SHP77 treated with DMSO at 0.1 percent for 48 hours (cell line): Measurements from ENCODE around the gene EPHA4.

Experiments
- DNase-seq: peaks from one replicate; lab custom pipeline; 2025; lab: John Stamatoyannopoulos, UW

EPHA4 gene

DNA sequence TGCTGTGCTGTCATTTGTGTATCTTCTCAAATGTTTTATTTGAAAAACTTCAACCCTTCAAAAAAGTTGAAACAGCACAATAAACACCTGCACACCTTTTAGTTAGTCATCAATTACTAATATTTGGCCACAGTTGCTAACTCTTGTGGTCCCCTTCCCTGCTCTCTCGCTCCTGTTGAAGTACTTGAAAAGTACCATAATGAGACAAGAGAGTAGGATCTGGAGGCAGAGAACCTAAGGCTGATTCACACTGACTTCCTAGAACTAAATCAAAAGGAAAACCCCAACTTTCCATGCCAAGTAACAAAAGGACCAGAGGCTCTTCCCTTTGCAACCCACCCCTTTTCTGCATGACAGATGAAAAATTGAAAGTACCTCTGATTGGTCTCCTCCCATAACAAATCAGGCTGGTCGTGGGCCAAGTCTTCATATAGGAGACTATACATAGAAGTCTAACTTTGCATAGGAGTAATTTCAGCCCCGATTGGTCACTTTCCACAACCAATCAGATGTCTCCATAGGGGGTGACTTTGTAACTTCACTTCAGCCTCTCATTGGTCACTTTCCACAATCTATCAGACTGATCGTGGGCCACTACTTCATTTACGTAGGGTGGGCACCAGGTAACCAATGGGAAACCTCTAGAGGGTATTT is 179.7 kb downstream of the EPHA4 start:
- no peak for DNase-seq

DNA sequence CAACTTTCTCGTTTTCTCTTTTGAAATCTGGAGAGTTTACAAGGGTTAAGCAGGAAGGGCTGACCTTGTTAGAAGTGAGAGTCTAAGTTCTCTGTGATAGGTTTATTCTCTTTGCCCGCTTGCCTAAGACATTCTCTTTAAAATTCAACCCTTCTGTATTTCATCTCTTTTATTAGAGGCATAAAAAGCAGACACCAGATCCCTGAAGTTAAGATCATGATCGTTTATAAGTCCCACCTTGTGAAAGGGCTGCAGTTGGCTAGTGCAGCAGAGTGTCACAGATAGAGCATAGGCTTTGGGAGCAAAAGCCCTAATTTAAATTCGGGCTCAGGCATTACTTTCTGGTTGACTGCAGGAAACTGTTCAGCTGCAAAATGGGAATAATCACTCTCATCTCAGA is 181.2 kb downstream of the EPHA4 start:
- DNase-seq = no peak

DNA sequence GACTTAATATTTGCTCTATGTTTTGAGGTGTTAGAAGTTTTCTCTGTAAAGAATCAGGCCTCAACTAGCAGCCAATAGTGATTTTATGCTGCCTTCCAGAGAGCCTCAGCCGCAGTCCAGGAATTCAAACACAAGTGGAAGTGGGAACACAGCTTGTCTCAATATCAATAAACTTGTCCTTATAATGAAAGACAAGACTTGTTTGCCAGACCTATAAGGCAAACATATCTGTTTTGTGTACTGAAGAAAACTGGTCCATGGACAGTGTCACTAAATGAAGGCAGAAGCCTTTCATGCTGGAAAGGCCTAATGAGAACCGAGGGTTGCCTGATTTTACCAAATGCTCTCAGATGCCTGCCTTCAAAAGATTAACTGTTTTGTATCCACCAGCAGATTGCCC is 182.2 kb downstream of the EPHA4 start:
- no peak for DNase-seq

DNA sequence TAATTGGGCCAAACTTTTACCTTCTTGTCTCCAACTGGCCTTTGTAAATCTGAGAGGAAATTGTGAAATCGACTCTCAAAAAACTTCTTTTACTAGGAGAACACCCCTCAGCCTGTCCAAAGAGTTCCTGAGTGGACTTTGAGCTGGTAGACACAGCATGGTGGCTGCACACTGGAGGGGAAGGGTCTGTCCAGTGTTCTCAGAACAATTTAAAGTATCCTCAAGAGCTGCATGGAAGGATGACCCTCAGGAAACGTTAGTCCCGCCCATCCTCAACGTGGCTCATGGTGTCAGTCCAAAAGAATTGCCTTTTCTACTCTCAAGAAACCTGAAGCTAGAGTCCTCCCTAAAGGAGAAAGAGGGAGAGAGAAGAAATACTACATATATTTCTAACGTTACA is 182.7 kb downstream of the EPHA4 start:
- no peak for DNase-seq

DNA sequence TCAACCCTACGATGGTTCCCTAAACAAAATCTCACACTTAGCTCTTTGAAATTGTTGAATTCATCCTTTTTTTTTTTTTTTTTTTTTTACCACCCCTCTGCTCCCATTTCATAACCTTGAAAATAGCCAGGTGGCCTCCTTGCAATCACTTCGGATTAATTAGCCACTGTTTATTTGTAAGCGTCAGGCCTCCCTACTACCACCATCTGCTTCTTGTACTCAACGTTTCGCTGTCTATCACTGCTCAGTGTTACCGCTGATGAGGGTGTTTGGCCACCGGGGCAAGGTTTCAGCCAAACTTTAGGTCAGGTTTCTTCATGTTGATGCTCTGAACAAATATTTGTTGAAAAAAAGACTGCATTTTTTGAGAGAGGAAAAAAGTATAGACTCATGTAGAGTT is 183.2 kb downstream of the EPHA4 start:
- no peak for DNase-seq

DNA sequence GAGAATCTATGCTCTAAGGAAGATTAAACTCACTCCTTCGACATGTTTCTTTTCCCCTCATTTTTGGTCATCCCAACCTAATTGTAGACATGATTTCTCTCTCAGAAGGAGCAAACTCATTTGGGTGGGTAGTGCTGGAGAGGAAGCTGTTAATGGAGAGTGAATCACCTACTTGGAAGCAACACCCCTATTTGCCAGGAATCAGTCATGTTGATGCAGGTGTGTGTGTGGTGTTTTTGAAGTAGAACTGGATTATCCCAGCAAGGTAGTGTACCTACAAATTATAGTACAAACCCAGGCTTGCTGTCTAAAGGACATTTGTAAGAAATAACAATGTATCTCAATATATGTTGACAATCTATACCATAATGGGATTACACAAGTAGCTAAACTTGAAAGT is 186.4 kb downstream of the EPHA4 start:
- no peak for DNase-seq

DNA sequence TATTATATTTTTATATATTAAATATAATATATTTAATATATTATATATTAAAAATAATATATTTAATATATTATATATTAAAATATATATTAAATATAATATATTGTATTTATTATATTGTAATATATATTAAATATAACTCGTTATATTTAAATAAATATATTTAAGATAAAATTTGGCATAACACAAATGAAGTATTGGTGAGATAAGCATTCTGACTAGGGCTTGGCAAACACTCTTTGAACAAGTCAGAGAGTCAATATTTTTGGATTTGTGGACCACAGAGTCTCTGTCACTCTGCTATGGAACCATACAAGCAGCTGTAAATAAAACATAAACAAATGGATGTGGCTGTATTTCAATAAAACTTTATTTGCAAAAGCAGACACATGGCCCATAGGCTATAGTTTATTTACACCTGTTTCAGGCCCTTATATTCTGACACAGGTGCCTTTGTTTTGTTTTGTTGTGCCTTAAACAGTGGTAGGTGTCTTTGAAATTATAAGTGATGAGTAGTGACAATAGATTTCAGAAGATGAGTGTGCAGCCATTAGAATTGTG is 190.1 kb downstream of the EPHA4 start:
- DNase-seq = no peak

DNA sequence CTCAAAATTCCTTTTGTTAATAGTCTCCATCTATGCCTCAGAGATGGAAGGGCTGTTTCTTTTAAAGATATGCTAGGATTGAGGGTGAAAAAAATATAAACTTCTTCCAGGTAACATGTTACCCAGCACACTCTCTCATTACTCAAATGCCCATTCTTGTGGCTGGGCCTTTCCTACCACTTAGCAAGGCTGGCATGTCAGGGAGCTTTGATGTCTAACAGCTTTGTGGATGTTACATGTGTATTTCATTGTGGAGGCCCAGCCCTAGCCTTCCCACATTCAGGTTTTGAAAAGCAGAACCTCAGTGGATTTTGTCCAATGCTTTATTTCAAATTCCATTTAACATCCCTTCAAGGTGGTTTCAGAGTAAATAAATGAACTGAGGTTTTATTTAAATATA is 191.4 kb downstream of the EPHA4 start:
- DNase-seq = no peak

DNA sequence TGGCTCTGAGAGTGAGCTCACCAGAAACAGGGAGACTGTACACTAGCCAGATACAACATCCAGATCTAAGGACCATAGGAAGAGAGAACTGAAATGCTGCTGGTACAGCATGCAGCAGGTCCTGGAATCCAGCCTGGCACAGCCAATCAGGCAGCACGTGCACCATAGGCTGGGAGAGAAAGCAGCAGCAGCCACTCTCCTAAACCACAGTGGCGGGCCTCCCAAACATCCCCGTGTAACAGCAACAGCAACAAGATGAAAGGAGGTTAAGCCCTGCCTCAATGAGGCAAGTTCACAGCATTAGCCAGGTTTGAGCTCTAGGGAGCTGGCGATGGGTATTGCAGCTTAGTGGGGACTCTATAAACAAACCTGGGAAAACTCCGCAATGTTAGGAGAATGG is 192.0 kb downstream of the EPHA4 start:
- no peak for DNase-seq

DNA sequence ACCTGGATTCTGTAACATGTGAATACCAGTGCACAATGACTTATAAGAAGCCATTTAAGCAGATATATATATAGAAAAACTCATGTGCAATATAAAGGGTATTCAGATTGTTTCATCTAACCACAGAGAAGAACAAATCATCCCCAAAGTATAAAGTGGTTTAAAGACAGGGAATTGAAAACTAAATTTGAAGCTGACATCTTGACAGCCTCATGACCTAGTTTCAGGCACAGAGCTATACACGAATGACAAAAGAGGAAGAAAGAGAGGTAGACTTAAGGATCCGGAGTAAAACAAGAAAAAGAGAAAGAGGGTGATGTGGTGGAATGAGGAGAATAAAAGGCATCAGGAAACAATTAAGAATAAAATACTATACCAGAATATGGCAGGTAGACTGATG is 194.5 kb downstream of the EPHA4 start:
- no peak for DNase-seq

DNA sequence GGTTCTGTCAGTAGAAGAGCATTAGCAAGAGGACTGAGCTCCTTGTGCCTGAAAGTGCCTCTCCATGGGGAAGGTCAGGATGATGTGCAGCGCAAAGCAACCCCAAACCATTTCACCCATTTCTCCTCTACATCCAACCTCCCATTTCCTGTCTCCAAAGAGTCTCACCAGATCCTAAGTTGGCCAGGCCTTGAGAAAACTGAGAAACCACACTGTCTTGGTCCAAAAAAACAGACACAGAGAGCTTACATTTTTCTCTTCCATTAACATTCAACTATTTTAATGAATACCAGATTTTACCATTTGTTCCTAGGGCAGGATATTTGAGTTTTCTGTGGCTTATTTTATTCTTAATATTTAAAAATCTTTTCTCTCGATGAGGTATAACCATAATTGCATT is 195.0 kb downstream of the EPHA4 start:
- no peak for DNase-seq

DNA sequence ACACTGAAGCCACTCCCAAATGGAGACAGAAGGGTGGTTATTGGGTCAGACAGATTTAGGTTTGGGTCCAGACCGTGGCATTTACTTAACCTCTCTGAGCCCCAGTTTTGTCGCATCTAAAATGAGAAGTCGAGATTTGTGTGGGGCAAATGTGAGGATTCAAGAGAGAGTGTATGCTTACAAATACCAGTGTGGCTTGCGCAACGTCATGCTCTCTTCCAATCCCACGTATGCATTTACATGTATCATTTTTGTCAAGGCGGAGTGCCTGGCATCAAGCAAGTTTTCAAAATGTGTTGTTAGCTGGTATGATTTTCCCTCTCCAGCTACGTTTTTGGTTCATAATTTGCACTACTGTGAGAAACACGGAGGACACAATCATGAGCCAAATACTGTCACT is 197.9 kb downstream of the EPHA4 start:
- DNase-seq = no peak

DNA sequence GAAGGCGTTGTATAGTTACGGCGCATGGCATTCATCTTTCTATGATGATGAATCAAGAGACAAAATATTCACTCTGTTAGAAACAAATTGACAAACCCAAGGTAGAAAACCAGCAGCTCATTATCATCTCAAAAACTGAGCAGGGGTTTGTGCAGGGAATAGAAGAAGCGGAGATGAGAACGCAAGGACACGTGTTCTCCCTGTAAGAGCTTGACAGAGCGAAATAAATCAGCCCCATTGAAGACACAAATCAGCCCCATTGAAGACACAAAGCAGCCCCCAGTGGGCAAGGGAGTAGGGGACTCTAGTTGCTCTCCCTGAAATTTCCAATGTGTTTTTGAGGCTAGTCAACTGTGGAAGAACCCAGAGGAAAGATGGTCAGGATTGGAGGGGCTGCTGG is 199.2 kb downstream of the EPHA4 start:
- no peak for DNase-seq

DNA sequence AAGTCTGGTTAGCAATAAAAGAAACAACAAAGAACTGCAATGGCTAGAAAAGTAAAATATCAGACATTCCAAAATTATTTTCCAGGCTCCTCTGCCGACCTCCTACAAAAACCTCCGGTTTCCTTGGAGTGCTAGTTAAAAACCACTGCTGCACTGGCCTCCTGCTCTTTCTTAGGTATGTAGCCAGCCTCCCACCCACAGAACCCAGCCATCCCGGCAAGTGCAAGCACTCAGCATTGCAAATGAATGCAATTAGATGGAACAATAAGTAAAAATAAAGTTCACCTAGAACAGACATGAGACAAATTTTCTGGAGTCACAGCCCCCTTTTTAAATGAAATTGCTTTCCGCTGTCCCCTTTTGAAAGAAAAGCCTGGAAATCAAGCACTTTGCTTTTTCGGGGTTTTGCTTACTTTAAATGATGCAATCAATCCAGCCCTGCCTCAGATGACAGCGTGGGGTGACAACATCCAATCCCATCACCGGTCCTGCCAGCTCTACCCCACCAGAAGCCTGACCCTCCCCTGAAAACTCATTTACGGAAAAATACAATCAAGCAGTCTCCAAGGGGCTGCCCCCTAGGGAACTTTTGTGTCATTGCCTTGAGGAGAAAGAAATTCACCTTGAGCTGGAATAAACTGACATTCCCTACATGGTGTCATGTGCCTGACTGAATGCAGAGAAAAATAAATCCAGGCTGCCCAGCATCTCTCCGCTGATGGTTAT is 199.8 kb downstream of the EPHA4 start:
- no peak for DNase-seq

DNA sequence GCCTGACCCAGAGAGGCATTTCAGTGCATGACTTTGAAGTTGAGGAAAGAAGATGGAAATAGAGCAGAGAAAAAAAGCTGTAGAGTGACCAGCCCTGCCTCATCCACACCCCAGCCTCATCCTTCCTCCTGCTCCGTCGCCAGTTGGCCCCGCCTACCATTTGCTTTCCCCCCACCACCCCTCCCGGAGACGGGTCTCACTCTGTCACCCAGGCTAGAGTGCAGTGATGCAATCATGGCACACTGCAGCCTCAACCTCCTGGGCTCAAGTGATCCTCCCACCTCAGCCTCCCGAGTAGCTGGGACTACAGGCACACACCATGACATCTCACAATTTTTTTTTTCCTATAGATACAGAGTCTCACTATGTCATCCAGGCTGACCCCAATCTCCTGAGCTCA is 200.8 kb downstream of the EPHA4 start:
- no peak for DNase-seq

DNA sequence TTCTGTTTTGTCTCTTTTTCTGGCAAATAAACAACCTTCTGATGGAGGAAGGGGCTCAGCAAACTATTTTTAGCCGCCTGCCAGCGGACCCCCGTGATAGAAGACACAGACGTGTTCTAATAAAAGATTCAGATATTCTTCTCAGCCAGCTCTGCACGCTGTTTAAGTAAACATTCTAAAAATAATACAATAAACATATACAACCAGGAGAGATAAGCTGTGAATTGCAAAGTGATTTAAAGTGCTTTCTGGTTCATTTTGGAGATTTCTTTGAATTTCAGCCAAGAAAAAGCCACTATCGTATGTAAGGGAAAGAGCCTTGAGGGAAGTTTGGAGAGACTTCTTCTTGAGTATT is 201.3 kb downstream of the EPHA4 start:
- DNase-seq = no peak

DNA sequence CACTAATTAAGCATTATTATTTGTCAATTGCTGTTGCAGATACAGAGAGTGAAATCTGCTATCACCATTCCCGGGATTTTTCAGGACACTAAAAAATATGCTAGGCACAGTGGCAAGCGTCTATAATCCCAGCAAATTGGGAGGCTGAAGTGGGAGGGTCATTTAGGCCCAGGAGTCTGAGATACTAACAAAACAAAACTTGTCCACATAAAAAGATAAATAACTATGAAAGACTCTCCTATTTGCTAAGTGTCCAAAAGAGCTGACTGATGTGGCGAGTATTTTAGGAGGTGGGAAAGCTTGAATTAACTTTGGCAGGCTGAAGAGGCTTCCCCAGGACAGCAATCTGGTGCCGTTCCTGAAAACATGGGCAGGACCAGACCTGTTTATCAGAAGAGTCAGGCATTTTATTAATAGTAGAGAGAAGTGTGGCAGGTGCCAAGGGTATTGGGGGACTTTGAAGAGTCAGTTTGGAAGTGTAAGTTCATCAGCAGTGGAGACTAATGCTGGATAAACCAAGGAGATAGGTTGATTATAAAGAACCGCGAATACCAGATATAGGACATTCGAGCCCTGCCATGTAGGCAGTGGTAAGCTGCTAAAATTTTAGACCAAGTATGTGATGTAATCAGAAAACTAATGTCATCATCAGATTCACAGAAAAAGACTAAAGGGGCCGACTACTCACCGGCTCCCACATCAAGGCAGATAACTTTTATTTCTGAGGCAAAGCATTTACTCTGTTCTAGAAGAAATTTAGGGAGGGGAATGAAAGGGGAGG is 201.8 kb downstream of the EPHA4 start:
- no peak for DNase-seq
